ENCODE measurements around the gene ATRAID.

ATRAID gene

DNA sequence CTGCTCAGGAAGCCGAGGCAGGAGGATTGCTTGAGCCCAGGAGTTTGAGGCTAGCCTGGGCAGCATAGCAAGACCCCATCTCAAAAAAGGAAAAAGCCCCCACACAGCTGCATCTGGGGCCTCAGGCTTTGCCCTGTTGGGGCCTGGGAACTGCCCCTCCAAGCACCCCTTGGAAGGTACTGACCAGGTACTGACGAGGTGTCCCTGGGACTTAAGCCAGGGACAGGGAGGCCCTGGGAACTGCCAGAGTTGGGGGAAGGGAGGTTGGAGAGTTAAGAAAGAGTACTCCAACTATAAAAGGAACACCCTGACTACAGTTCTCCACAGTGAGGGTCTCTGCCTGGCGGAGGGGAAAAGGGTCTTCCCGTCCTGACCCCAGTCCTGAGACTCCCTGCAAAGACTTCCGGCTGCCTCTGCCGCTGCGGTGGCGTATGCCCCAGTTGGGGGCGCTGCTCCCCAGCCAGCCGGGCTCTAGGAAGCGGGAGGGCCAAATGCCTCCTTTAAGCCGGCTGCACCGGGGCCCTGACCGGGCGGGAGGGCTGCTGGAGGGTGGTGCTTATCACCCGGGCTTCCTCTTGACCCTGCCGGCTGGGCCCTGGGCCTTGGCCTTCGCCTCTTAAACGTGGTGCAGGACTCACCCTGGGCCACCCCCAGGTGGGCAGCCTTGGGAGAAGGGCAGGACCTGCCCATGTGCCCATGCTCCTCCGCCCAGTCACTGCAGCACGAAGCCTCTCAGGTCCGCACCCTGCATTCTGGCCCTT, 38.2 kb downstream of the ATRAID start:
- DNase-seq (ENCODE audit: low read depth, low spot score) = peak; percentile 92

GRCh38 chr2:27250652-27251379, 39.0 kb downstream of the ATRAID start:
- DNase-seq (ENCODE audit: low read depth, low spot score) = no peak

GRCh38 chr2:27251766-27252165, 39.9 kb downstream of the ATRAID start:
- DNase-seq (ENCODE audit: low read depth, low spot score) = no peak

DNA sequence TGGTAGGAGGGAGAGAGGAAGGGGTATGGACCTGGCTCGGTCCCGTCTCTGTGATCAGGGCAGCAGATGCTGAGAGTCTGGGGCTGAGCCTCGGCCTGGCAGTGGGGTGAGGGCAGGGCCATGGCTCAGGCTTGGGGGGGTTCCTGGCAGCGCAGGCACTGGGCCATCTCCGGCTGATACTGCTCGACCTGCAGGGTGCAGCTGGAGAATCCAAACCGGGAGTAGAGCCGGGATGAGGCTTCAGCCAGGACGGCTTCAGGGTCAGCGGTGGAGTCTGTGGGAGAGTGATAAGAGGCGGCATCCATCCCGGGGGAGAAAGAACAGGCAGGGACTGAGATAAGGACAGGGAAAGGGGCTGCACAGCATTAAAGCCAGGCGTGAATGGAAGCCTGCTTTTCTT, 43.3 kb downstream of the ATRAID start:
- DNase-seq (ENCODE audit: low read depth, low spot score) = no peak

DNA sequence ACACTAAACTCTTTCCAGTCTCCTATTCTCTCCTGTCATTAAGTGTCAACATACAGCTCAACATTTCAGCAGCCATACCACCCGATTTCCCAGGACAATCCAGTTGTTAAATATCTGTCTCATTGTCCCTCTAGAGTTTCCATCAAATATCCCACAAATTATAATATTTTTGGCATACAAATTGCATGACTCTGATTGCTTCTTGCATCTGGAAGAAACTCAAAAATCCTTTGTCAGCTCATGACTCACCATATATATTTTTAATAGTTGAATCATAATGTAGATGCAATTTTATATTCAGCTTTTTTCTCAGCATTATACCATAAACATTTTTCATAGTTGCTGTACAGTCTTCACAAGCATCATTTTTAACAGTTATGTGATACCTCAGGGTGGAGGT, 43.8 kb downstream of the ATRAID start:
- DNase-seq (ENCODE audit: low read depth, low spot score) = no peak

DNA sequence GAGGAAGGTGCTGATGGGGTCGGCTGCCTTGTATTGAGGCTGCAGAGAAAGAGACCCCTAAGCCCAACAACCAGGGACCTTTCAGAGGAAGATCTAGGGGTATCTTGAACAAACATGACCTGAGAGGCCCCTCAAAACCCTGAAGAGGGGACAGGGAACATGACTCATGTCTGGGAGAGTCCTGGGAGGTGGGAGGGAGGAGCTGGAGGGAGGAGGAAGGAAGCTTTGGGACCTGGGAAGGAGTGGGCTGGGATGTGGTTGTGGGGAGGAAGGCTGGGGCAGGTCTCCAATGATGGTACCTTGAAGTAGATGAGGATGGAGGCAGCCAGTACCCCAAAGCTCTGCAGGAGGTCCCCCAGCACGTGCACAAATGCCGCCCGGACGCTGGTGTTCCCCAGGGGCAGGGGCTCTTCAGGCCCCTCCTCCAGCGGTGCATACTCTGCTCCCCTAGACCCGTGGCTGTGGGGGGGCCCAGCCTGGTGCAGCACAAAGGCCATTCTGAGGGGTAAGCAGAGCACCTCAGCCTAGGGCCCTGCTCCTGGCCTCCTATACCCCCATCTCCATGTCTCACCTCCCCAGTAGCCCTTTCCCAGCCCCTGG, 45.1 kb downstream of the ATRAID start:
- DNase-seq (ENCODE audit: low read depth, low spot score) = no peak

DNA sequence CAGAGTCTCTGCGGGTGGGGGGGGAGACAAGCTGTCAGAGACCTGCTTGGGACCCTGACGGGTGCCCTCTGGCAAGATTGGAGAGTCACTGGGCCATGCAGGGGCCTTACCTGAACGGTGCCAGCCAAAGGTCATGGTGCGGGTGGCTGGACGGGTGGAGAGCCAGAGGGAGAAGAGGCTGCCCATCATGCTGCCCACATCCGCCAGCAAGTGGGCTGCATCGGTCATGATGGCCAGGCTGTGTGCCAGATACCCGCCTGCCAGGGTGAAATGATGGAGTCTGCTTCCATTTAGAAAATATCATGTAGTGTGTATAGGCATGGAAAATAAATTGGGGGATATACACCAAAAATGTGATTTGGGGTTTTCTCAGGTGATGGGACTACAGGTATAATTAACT, 46.2 kb downstream of the ATRAID start:
- no peak for DNase-seq (ENCODE audit: low read depth, low spot score)

DNA sequence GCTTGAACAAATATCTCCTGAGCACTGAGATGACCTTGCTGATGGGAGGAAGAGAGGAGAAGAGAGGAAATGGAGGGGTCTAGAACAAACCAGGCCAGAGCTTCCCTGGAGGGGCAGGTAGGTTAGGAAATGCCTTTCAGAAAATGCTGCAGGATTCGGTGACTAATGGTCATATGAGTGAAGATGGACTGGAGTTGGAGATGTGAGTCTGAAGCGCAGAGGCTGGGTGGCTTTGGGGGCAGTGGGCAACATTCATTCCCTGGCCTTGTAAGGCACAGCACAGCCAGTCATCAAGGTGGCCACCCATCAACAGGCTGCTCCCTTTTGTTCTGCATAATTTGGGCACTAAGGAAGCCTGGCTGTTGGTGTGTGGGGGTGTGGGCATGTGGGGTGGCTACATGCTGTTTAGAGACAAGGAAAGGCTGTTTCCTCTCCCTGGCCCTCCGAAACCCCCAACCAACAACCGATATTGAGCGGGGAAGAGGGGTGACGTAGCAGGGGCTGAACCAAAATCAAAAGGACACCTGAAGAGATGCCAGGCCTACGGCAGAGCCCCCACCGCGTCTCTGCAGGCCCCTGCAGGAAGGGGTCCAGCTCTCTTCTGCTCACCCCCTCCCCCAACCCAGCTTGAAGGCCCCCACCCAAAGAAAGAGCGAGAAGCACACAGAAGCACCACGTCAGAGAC, 49.5 kb downstream of the ATRAID start:
- no peak for DNase-seq (ENCODE audit: low read depth, low spot score)

GRCh38 chr2:27261926-27262298, 50.1 kb downstream of the ATRAID start:
- DNase-seq (ENCODE audit: low read depth, low spot score) = no peak

GRCh38 chr2:27262379-27263286, 50.8 kb downstream of the ATRAID start, which contains the start of gene SLC30A3:
SLC30A3 (minus strand) TSS chr2:27263047; CDS start chr2:27262906, 141 bp downstream.
- DNase-seq (ENCODE audit: low read depth, low spot score) = no peak

GRCh38 chr2:27263287-27264252, 51.7 kb downstream of the ATRAID start:
- no peak for DNase-seq (ENCODE audit: low read depth, low spot score)

DNA sequence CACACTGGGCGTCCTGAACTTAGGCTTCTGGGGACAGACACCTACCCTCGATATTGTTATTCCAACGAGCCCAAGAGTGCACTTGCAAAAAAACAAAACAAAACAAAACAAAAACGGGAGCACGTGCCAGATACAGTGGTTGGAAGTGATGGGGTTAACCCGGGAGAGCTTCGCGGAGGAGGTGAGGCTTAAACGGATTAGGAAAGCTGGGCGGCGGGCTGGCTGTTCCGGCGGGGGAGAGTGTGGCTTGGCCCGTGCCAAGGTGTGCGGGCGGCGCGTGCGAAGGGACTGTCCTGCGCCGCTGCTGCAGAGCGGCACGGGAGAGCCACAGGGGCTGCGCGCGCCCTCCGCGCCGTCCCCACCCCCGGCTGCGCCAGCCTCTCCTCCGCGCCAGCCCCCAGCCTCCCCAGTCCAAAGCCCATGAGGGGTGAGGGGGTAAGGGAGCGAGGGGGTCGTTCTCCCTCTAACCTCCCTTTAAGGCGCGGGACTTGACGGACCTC, 52.5 kb downstream of the ATRAID start:
- DNase-seq (ENCODE audit: low read depth, low spot score) = no peak

GRCh38 chr2:27264753-27265535, 53.1 kb downstream of the ATRAID start:
- peak; percentile 88 for DNase-seq (ENCODE audit: low read depth, low spot score)

DNA sequence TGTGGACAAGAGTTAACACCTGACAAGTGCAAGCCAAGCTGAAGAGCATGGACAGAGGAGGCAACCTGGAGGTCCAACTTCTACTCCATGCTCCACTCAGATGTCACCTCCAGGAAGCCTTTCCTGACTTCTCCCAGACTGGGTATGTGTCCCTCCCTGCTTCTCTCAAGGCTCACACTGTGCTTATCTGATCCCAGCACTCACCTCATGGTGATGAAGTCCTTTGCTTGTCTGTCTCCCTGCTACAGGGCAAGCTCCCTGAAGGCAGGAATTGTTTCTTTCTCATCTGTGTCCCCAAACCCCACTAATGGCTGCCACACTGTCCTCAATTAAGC, 53.7 kb downstream of the ATRAID start:
- no peak for DNase-seq (ENCODE audit: low read depth, low spot score)
